GM18867 (cell line): Measurements from ENCODE around the gene POP7.
"Not testable (repeated sequence)": the region's sequence is repeated elsewhere in the genome, so short reads cannot be mapped to it uniquely, and the experiment has no call there.

ENCODE experiments used
- ATAC-seq: cut with Tn5 transposase; IDR thresholded peaks from one replicate; pipeline ENCODE4 v1.9.1; 2021; ENCODE audit warnings: mild to moderate bottlenecking, moderate library complexity; ENCODE audit not compliant: unreplicated experiment

Gene POP7

DNA sequence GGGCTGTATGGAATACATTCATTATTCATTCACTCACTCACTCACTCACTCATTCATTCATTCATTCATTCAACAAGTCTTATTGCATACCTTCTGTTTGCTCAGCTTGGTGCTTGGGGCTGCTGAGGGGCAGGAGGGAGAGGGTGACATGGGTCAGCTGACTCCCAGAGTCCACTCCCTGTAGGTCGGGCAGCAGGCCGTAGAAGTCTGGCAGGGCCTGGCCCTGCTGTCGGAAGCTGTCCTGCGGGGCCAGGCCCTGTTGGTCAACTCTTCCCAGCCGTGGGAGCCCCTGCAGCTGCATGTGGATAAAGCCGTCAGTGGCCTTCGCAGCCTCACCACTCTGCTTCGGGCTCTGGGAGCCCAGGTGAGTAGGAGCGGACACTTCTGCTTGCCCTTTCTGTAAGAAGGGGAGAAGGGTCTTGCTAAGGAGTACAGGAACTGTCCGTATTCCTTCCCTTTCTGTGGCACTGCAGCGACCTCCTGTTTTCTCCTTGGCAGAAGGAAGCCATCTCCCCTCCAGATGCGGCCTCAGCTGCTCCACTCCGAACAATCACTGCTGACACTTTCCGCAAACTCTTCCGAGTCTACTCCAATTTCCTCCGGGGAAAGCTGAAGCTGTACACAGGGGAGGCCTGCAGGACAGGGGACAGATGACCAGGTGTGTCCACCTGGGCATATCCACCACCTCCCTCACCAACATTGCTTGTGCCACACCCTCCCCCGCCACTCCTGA, 16.7 kb downstream of the POP7 start:
- ATAC-seq: no peak

DNA sequence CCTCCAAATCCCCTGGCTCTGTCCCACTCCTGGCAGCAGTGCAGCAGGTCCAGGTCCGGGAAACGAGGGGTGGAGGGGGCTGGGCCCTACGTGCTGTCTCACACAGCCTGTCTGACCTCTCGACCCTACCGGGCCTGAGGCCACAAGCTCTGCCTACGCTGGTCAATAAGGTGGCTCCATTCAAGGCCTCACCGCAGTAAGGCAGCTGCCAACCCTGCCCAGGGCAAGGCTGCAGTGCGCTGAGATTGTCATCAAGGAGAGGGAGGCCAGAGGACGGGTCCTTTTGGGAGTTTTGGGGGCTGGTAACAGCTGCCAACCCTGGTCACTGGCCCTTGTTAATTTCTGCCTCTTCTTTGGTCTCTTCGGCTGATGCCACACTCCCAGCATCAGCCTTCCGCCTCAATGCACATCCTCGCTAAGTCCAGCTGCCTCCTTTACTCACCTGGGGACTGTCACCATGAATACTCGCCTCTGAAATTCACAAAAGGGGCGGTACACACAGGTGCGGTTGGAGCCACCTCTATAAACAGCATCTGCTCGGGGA, 17.9 kb downstream of the POP7 start:
- ATAC-seq: no peak

DNA sequence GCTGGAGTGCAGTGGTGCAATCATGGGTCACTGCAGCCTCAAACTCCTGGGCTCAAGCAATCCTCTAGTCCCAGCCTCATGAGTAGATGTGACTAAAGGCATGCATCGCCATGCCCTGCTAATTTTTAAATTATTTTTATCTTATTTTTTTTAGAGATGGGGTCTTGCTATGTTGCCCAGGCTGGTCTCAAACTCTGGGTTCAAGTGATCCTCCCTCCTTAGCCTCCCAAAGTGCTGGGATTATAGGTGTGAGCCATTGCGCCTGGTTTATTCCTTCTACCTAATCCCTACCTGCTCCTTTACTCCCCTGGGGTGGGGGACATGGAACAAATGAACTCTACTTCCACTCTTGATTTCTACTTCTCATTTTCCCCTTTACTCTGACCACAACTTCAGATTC, 18.4 kb downstream of the POP7 start:
- not testable (repeated sequence) for ATAC-seq

DNA sequence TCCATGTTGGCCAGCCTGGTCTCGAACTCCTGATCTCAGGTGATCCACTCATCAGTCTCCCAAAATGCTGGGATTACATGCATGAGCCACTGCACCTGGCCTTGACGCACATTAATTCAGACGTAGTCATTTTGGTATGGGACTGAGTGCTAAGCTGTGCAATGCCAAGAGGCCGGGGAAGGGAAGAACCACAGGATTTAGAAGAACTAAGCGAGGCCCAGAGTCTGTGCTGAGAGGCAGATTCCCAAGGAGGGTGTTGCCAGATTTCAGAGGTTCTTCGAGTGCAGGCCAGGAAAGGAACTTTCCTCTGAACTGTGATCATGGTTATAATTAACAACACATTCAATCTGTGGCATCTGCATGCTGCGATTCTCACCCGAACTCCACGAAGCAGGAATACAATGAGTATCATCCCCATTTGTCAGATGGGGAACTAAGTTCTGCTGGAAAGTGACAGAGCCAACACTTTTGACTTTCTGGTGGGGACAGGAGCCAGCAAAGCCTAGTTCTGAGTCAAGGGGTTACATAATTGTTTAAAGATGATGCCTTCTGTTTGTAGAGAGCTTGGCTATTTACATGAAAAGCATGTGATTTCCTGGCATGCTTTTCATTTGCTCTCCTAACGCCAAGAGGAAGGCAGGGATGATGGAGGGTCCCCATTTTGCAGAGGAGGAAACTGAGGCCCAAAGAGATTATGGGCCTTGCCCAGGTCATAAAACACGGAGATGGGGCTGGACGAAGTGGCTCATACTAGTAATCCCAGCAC, 21.3 kb downstream of the POP7 start:
- no peak for ATAC-seq

DNA sequence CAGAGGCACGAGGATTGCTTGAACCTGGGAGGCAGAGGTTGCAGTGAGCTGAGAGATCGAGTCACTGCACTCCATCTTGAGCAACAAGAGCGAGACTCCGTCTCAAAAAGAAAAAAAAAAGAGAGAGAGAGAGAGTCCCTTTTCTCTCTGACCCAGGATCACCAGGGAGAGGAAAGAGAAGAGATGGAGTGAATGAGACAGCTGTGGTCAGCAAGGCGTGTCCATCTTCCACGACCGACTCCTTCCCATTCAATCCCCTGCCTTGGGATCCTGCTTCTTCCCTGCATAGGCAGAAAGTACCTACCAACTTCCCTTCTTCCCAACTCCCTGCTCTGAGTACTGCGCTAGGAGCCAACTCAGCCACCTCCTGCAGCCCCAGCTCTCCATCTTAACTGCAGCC, 22.3 kb downstream of the POP7 start:
- no peak for ATAC-seq

DNA sequence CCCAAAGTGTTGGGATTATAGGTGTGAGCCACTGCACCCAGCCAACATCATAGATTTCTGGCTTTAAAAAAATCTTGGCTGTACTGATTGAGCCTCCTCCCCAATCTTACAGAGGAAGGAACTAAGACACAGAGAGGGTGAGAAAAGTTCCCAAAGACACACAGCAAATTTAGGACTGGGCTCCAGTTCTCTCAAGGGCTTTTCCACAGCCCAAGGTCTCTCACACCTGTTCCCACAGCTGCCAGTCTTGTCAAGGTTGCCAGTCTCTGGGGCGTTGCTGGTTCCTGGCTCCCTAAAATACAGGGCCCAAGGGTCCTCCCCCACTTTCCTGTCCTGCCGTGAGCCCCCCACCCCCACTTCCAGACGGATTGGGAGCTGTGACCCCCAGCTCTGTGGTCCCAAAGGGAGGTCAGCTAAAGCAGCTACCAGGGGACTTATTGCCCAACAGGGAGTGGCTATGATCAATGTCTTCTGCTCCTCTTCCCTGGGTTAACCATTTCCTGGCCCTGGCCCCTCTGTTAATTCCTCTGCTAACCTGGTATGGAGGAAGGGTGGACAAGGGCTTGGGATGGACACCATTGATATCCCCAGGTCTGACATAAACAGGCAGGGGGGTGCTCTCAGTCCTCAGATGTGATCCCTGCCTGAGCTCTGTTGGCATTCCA, 24.3 kb downstream of the POP7 start:
- ATAC-seq: no peak

DNA sequence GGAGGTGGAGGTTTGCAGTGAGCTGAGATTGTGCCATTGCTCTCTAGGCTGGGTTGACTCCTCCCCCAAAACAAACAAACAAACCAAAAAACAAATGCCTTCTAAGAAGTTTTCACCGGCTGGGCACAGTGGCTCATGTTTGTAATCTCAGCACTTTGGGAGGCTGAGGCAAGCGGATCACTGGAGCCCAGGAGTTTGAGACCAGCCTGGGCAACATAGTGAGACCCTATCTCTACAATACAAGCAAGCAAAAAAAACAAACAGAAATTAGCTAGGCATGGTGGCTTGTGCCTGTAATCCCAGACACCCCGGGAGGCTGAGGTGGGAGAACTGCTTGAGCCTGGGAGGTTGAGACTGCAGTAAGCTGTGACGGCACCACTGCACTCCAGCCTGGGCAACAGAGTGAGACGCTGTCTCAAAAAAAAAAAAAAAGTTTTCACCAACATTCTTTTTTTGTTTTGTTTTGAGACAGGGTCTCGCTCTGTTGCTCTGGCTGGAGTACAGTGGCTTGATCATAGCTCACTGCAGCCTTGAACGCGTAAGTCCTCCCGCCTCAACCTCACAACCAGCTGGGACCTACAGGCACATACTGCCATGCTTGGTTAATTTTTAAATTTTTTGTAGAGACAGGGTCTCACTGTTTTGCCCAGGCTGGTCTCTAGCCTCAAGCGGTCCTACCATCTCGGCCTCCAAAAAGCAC, 26.2 kb downstream of the POP7 start:
- no peak for ATAC-seq

DNA sequence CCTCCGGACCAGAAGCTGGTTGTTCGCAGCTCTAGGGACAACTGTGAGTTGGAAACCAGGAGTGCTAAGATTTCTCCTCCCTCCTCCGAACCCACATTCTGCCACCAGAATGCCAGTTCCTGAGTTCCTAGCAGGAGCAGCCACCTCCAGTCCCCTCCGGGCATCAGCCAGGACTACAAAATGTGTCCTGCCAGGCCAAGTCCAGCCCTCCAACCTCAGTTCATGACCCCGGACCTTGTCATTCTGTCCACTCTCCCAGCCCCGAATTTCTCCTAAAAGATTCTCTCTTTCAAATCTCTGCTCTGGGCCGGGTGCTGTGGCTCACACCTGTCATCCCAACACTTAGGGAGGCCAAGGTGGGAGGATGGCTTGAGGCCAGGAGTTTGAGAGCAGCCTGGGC, 29.8 kb downstream of the POP7 start:
- ATAC-seq: no peak

DNA sequence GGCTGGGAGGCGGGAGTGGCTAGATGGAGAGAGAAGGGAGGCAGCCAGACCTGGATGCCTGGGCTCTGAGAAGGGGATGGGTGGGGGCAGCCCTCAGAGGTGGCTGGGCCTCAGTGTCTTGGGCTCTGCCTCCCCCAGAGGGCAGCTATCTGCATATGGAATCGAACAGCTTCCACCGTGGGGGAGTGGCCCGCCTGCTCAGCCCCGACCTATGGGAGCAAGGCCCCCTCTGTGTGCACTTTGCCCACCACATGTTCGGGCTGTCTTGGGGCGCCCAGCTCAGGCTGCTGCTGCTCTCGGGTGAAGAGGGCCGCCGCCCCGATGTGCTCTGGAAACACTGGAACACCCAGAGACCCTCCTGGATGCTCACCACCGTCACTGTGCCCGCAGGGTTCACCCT, 30.8 kb downstream of the POP7 start:
- ATAC-seq: no peak

DNA sequence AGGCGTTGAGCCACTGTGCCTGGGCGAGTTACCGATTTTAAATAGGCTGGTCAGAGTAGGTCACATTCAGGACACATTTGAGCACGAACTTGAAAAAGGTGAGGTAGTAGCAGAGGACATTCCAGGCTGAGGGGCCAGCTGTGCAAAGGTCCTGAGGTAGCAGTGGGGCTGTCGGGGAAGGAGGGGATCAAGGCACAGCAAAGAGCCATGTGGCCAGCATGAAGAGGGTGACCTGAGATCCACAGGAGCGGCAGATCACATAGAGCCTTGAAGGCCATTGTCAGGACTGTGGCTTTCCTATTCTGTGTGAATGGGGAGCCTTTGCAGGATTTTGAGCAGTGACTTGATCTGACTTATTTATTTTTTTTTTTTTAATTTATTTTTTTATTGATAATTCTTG, 34.0 kb downstream of the POP7 start:
- ATAC-seq: no peak

DNA sequence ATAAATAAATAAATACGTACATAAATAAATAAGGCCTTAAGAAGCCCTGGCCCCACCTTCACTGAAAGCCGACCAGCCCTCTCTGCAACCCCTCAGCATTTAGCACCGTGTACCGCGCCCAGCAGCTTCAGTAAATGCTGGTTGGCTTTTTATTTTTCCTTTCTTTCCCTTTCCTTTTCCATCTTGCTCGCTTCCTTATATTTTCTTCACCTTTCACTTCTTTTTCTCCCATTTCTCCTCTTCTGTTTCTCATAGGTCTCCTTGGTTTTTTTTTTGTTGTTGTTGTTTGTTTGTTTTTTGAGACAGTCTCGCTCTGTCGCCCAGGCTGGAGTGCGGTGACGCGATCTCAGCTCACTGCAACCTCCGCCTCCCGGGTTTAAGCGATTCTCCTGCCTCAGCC, 38.7 kb downstream of the POP7 start:
- no peak for ATAC-seq

DNA sequence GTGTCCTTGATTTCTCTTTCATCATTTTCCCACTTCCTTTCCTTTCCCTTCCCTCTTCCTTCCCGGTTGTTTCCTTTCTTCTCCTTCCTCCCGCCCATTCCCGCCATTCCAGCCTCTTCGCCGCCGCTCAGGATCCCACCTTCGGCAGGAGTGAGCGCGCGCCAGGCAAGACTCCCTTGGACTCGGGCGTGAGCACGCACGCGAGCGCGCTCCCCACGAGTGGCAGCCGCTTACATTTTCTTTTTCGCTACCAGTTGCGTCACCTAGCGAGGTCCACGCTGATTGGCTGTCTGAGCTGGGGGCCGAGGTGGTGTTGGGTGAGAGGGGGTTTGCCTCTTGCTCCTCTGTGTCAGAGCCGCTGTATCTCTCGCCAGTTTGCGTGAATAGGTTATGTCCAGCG, 39.3 kb downstream of the POP7 start:
- no peak for ATAC-seq

DNA sequence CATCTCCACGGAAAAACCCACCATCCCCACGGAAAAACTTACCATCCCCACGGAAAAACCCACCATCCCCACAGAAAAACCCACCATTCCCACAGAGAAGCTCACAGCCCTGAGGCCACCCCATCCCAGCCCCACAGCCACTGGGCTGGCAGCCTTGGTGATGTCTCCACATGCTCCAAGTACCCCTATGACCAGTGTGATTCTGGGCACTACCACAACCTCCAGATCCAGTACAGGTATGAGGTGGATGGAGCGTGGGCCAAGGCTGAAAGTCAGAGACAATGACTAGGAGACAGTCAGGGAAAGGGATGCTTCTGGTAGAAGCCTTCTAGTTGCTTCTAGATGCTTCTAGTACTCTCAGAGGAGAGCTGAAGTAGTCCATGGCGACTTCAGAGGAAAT, 47.1 kb downstream of the POP7 start:
- ATAC-seq: no peak

DNA sequence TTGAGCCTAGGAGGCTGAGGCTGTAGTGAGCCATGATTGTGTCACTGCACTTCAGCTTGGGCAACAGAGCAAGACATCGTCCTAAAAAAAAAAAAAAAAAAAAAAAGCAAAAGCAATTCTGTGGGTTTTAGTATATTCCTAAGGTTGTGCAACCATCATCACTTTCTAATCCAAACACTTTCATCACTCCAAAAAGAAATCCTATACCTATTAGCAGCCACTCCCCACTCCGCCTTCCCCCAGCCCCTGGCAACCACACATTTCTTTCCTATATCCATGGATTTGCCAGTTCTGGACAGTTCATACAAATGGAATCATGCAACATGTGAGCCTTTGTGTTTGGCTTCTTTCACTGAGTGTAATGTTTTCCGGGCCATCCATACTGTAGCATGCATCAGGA, 47.8 kb downstream of the POP7 start:
- ATAC-seq: no peak
